Skeletal muscle tissue (tissue), 4 donors: Measurements from ENCODE around the gene CFL1. TPM values are rescaled to one million over a fixed set of nuclear protein-coding genes. Genes with fewer than 3 reads are reported as not detected.
A peak's percentile ranks its signal among the peaks of the same experiment; 100 is the strongest.
"Not testable (repeated sequence)": the region's sequence is repeated elsewhere in the genome, so short reads cannot be mapped to it uniquely, and the experiment has no call there.

Experiments
- H3K27ac ChIP-seq: one replicate; pipeline ENCODE4 v1.7.0; 2013; ENCODE audit warnings: mild to moderate bottlenecking, low read depth, low read length, inconsistent platforms
- H3K27me3 ChIP-seq, 3 donors: one replicate each; pipeline ENCODE4 v1.7.0; 2013; ENCODE audit warnings: low read length in 3 of 3; ENCODE audit not compliant: control insufficient read depth in 3 of 3, insufficient read depth in 3 of 3
- H3K36me3 ChIP-seq, 3 donors: one replicate each; pipeline ENCODE4 v1.7.0; 2013; ENCODE audit warnings: low read length in 3 of 3; ENCODE audit not compliant: control insufficient read depth in 3 of 3, insufficient read depth in 3 of 3
- H3K4me1 ChIP-seq, 3 donors: one replicate each; pipeline ENCODE4 v1.7.0; 2013; ENCODE audit warnings: low read length in 3 of 3, mild to moderate bottlenecking in 3 of 3; ENCODE audit not compliant: control insufficient read depth in 3 of 3, insufficient read depth in 3 of 3
- H3K4me3 ChIP-seq, 3 donors: one replicate each; pipeline ENCODE4 v1.7.0; 2013; ENCODE audit warnings: low read length in 3 of 3
- H3K9ac ChIP-seq, 3 donors: one replicate each; pipeline ENCODE4 v1.7.0; 2013; ENCODE audit warnings: low read length in 3 of 3, mild to moderate bottlenecking in 3 of 3, moderate library complexity in 2 of 3, low read depth in 1 of 3
- H3K9me3 ChIP-seq, 3 donors: one replicate each; pipeline ENCODE4 v1.7.0; 2013; ENCODE audit warnings: low read length in 3 of 3; ENCODE audit not compliant: control insufficient read depth in 3 of 3
- total RNA-seq: library from RNA; depleted of rRNA; stranded (reverse); fragments of >200 nt; gene quantifications from one replicate; pipeline ENCODE4 v1.2.3, GENCODE V29; 2014
- donor health status: Osteomylitis.

Gene CFL1
- total RNA-seq, 1 donor from 2014 or later: 275 TPM

DNA sequence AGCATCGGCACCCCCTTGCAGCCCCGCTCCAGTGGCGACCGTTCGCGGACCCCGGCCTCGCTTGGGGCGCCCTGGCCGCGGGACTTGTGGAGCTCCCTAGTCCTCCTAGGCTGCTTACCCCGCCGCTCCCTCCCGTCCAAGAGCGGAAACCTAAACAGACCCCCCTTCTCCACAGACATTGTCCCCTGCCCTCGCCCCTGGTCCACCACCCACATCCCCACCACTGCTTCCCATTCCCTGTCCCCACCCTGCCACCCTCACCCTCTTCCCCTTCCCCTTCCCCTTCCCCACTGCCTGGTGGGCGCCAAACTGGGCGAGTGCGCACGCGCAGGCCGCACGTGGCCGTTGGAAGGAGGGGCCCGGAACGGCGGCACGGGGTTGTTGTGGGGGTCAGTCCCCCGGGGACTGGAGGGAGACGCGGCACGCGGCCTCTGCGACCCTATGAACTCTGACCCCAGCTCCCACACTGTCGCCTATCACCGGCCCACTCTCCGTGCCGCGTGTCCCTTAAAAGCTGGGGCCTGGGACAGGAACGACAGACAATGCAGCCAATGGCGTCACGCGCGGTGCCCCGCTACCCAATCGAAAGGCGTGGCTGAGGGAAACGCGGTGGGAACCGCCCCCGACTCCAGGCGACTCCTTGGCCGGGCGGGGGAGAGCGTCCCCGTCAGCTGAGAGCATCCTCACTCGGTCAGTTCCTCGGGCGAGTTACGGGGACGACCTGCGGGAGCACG, 24.5 kb downstream of the CFL1 start, which contains the start of gene SNX32:
Gene SNX32 (plus strand): TSS at position 667 of the 734 bp plus-strand sequence. CDS start 103 bp downstream, outside the sequence.
- Histone ChIP-seq H3K9me3 (no peaks in the 10 kb centered on the region), H3K27ac (no peak within 1 kb of the TSS), H3K9ac (peak within 1 kb of the TSS in 2 of 3 donors; percentile 40 to 73), H3K36me3 (no peaks in the 10 kb centered on the region), H3K4me3 (peak within 1 kb of the TSS; percentile 70 to 88 (median 81)), H3K4me1 (peaks cover 8 to 22% (median 16%) of the 10 kb centered on the region in 3 donors), H3K27me3 (peaks cover 0 to 19% (median 10%) of the 10 kb centered on the region in 3 donors)

GRCh38 chr11:65832231-65832630, 25.7 kb downstream of the CFL1 start:
- Histone ChIP-seq H3K4me1 (peaks cover 8 to 22% (median 16%) of the 10 kb centered on the region in 3 donors), H3K27me3 (peaks cover 0 to 19% (median 10%) of the 10 kb centered on the region in 3 donors)
- not testable (repeated sequence) for H3K36me3 ChIP-seq, H3K9ac ChIP-seq, H3K27ac ChIP-seq, H3K4me3 ChIP-seq, H3K9me3 ChIP-seq

DNA sequence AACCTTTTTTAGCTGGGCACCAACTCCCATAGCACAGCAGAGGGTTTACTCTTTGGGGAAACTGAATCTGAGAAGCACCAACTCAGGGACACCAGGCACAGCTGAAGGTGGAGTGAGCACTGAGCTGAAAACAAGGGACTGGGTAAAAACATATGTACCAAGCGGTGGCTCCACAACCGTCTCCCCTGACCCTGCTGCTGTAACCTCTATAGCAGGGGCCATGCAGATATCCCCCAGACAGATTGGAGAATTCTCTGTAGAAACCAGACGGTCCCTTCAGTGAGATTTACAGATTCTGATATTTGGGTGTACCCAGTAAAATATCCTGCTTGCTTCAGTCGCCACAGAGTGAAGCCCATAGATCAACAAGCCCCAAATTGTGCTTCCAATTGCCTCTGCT, 28.5 kb downstream of the CFL1 start:
- H3K9ac ChIP-seq: no peak overlapping the region

DNA sequence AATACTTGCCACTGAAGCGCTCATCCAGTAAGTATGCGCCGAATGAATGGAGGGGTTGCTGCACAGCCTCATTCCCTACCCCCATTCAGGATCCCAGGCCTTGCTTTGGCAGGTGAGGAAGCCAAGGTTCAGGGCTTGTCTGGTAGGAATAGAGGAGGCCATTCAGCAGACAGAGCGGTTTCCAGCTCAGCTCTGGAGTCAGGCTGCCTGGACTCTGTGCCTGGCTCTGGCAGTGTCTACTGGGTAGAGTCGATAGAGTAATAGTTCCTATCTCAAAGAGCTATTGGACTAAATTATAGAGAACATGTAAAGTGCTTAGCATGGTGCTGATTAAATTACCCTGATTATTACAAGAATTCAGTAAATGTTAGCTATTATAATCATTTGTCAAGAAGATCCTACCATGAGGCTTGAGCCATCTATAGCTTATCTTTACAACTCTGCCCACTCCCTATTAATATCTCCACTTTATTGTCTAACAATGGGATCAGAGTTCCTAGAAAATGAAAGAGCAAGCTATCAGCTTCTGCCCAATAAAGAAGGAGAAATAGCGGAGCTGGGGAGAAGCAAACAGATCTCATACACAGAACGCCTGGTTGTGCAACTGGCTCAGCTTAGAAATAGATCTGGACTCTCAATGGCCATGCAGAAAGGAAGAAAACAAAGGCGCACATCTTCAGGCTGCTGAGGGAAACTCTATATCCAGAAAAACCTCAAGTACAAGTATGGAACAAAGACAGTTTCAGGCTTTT, 30.8 kb downstream of the CFL1 start:
- Histone ChIP-seq H3K36me3 (no peaks in the 10 kb centered on the region), H3K4me3 (no peak overlapping the region), H3K27me3 (no peaks in the 10 kb centered on the region), H3K27ac (no peak overlapping the region), H3K4me1 (no peaks in the 10 kb centered on the region), H3K9me3 (no peaks in the 10 kb centered on the region), H3K9ac (no peak overlapping the region)

More for the DNA sequence above, 28.5 kb downstream of the CFL1 start:
- Histone ChIP-seq H3K4me3 (no peak overlapping the region), H3K9me3 (no peaks in the 10 kb centered on the region), H3K27ac (no peak overlapping the region), H3K4me1 (peaks cover 7 to 17% (median 15%) of the 10 kb centered on the region in 3 donors), H3K36me3 (no peaks in the 10 kb centered on the region), H3K27me3 (peaks cover 0 to 8% (median 7%) of the 10 kb centered on the region in 3 donors)

DNA sequence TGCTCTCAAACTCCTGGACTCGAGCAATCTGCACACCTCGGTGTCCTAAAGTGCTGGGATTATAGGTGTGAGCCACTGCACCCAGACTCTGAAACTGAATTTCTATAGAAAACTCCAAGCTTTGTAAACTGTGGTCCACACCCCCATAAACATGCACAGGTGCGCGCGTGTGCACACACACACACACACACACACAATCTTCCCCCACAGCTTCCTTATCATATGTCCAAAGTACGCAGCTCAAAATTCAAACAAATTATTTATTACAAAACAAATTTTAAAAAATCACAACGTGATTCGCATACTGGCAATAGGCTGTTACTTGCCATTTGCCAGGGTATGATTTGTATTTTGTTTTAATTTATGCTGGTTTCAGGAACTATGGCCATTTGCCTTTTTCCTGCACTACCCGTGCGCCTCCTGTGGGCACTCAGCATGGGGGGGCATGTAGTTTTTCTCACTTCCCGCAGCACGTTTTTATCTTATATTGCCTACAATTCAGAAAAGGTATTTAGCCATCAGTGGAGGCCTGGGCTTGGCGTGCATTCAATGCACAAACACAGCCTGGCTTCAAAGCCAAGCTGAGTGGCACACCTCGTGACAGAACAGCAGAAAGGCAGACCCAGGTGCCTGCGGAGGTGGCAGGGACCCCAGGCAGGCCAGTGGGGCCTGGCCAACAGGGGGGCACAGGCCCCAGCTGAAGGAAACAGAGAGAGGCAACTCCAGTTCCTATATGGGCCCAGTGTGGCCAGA, 35.0 kb downstream of the CFL1 start:
- Histone ChIP-seq H3K9me3 (no peaks in the 10 kb centered on the region), H3K27ac (no peak overlapping the region), H3K4me3 (no peak overlapping the region), H3K27me3 (no peaks in the 10 kb centered on the region), H3K36me3 (no peaks in the 10 kb centered on the region), H3K9ac (no peak overlapping the region), H3K4me1 (peaks cover 0 to 3% (median 2%) of the 10 kb centered on the region in 3 donors)

DNA sequence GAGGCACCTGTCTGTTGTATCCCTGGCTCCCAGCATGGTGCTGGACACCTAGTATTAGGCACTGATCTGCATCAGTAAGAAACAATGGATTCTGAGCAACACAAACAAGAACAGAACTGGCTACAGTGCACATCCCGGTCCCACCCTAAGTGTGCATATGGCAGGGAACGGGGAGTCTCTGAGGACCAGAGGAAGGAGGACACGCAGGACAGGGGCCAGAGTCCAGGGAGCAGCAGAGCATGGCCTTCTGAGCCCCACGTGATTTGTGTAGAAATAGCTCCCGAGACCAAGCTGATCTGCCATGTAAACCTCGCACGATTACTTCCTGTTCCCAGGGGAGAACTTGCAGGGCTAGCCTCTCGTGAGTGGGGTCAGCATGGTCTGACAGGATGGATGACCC, 36.9 kb downstream of the CFL1 start:
- H3K36me3 ChIP-seq: no peaks in the 10 kb centered on the region
- no peaks in the 10 kb centered on the region for H3K9me3 ChIP-seq
- H3K27ac ChIP-seq: no peak overlapping the region
- H3K4me1 ChIP-seq: peaks cover 3 to 5% (median 5%) of the 10 kb centered on the region in 3 donors
- no peaks in the 10 kb centered on the region for H3K27me3 ChIP-seq
- H3K4me3 ChIP-seq: no peak overlapping the region
- peak overlapping the region in 1 of 3 donors; percentile 16 for H3K9ac ChIP-seq

- peaks cover 0 to 2% (median 0%) of the 10 kb centered on the region in 3 donors for H3K36me3 ChIP-seq
- peak overlapping the region; percentile 71 to 89 (median 81) for H3K4me3 ChIP-seq
- peaks cover 3 to 7% (median 5%) of the 10 kb centered on the region in 3 donors for H3K4me1 ChIP-seq
- H3K9me3 ChIP-seq: no peaks in the 10 kb centered on the region
- no peak overlapping the region for H3K27ac ChIP-seq
- peak overlapping the region; percentile 65 to 92 (median 85) for H3K9ac ChIP-seq
- H3K27me3 ChIP-seq: no peaks in the 10 kb centered on the region
Measured at GRCh38 chr11:65817835-65818680, 39.9 kb downstream of the CFL1 start.

DNA sequence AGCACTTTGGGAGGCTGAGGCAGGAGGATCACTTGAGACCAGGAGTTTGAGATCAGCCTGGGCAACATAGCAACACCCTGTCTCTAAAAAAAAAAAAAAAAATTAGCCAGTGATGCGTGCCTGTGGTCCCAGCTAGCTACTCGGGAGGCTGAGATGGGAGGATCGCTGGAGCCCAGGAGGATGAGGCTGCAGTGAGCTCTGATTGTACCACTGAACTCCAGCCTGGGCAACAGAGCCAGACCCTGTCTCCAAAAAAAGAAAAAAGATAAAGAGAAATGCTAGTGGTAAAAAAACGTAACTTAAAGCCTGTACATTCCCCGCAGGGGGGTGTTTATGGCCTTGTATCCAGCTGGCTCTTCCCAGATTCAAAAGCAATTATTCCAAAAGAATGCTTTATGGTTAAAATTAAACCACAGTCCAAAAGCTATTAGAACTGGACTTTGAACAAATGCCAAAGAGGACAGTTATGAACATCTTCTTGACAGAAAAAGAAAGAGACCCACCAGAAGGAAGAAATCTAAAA, 40.6 kb downstream of the CFL1 start:
- no peak overlapping the region for H3K27ac ChIP-seq
- peak overlapping the region; percentile 65 to 92 (median 85) for H3K9ac ChIP-seq

DNA sequence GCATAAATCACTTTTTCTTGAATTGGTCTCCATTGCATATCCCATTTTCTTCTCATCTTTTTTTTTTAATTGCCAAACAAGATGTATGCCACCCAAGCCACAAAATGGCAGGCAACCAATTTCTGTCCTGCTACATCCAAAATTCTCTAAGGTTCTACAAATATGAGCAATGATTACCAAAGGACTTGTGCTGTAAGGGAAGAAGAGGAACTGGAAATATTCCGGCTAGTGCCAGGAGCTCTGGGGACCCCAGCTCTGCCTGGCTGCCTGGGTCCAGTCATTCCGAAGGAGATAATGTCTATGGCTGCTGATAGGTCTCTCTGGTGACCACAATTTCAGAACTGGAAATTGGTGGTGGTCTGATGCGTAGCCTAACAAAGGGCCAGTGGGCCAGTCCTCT, 41.3 kb downstream of the CFL1 start:
- no peak overlapping the region for H3K27ac ChIP-seq

More for the DNA sequence above, 40.6 kb downstream of the CFL1 start:
- Histone ChIP-seq H3K27me3 (no peaks in the 10 kb centered on the region), H3K9me3 (no peaks in the 10 kb centered on the region), H3K4me1 (peaks cover 3 to 7% (median 5%) of the 10 kb centered on the region in 3 donors), H3K4me3 (peak overlapping the region; percentile 71 to 89 (median 81)), H3K36me3 (peaks cover 0 to 2% (median 0%) of the 10 kb centered on the region in 3 donors)

More for the DNA sequence above, 41.3 kb downstream of the CFL1 start:
- Histone ChIP-seq H3K4me3 (no peak overlapping the region), H3K27me3 (peaks cover 0 to 4% (median 2%) of the 10 kb centered on the region in 3 donors), H3K36me3 (peaks cover 0 to 2% (median 0%) of the 10 kb centered on the region in 3 donors), H3K9me3 (no peaks in the 10 kb centered on the region), H3K9ac (peak overlapping the region in 1 of 3 donors; percentile 41), H3K4me1 (peaks cover 3 to 7% (median 5%) of the 10 kb centered on the region in 3 donors)
